ENCODE measurements around the gene IL20. TPM values are rescaled to one million over a fixed set of nuclear protein-coding genes. Genes with fewer than 3 reads are reported as not detected.
A peak's percentile ranks its signal among the peaks of the same experiment; 100 is the strongest.

The IL20 gene
- total RNA-seq, 2 experiments from 2014 or later, result not detected

GRCh38 chr1:206859082-206859521 lies 6.3 kb upstream of the IL20 start:
- H3K9me3 ChIP-seq (ENCODE audit: low read length), result no peaks in the 10 kb centered on the region
- ChIA-PET CTCF (ENCODE audit: unreplicated experiment) (no interaction called here), POLR2A (interaction anchor here (0.5 to 1.3 kb wide), 2 partner anchors 17 to 281 kb away, joined by 3 to 4 read pairs; no protein-coding TSS in a partner anchor)
- H3K27ac ChIP-seq (ENCODE audit: low read depth, low read length, poor library complexity, severe bottlenecking), result no peak overlapping the region
- H2AFZ ChIP-seq (ENCODE audit: low read length), result no peak overlapping the region; the same call in 1 of the 2 replicates
- no peaks in the 10 kb centered on the region for H3K9me2 ChIP-seq (ENCODE audit: insufficient read depth, low read length)
- H3K79me2 ChIP-seq (ENCODE audit: insufficient read depth, low read depth, low read length), result no peaks in the 10 kb centered on the region
- BruUV-seq (replicated peaks), result no TSS peak
- H4K20me1 ChIP-seq (ENCODE audit: insufficient read depth, low read length), result no peaks in the 10 kb centered on the region
- peak overlapping the region; percentile 35; the same call in 1 of the 2 replicates for H3K4me2 ChIP-seq (ENCODE audit: low read length)
- peak; percentile 7 for DNase-seq (ENCODE audit: low spot score)
- peaks cover 4% of the 10 kb centered on the region for H3K4me1 ChIP-seq (ENCODE audit: insufficient read depth, low read length, poor library complexity, severe bottlenecking)
- H3K4me3 ChIP-seq (ENCODE audit: low read depth, low read length, poor library complexity, severe bottlenecking), result no peak overlapping the region
- H3K36me3 ChIP-seq (ENCODE audit: insufficient read depth, low read length), result no peaks in the 10 kb centered on the region
- no peak for TF ChIP-seq EZH2phosphoT487 (IDR thresholded peaks at IDR 0.05; ENCODE audit: borderline replicate concordance, low read depth, low read length)
- no peak for TF ChIP-seq CTCF (conservative IDR thresholded peaks at IDR 0.05; ENCODE audit: low read length)
- intact Hi-C loops (cut with micrococcal nuclease; ENCODE audit: unreplicated experiment), result no loop called here

- no peak for DNase-seq (ENCODE audit: low spot score)
- ChIA-PET CTCF (ENCODE audit: unreplicated experiment) (no interaction called here), POLR2A (interaction anchor here (1.3 kb wide), 1 partner anchor 18 kb away, joined by 4 read pairs; no protein-coding TSS in a partner anchor)
- peaks cover 4% of the 10 kb centered on the region for H3K4me1 ChIP-seq (ENCODE audit: insufficient read depth, low read length, poor library complexity, severe bottlenecking)
- TF ChIP-seq CTCF (conservative IDR thresholded peaks at IDR 0.05; ENCODE audit: low read length) (no peak), EZH2phosphoT487 (IDR thresholded peaks at IDR 0.05; ENCODE audit: borderline replicate concordance, low read depth, low read length) (no peak)
- no peaks in the 10 kb centered on the region for H4K20me1 ChIP-seq (ENCODE audit: insufficient read depth, low read length)
- BruUV-seq (replicated peaks), result no TSS peak
- H3K27ac ChIP-seq (ENCODE audit: low read depth, low read length, poor library complexity, severe bottlenecking), result no peak overlapping the region
- intact Hi-C loops (cut with micrococcal nuclease; ENCODE audit: unreplicated experiment), result no loop called here
- no peaks in the 10 kb centered on the region for H3K36me3 ChIP-seq (ENCODE audit: insufficient read depth, low read length)
- no peaks in the 10 kb centered on the region for H3K9me3 ChIP-seq (ENCODE audit: low read length)
- no peak overlapping the region for H3K4me2 ChIP-seq (ENCODE audit: low read length)
- H2AFZ ChIP-seq (ENCODE audit: low read length), result no peak overlapping the region
- H3K79me2 ChIP-seq (ENCODE audit: insufficient read depth, low read depth, low read length), result no peaks in the 10 kb centered on the region
- H3K4me3 ChIP-seq (ENCODE audit: low read depth, low read length, poor library complexity, severe bottlenecking), result no peak overlapping the region
- H3K9me2 ChIP-seq (ENCODE audit: insufficient read depth, low read length), result no peaks in the 10 kb centered on the region
Measured at GRCh38 chr1:206860165-206860564, 5.3 kb upstream of the IL20 start.

DNA sequence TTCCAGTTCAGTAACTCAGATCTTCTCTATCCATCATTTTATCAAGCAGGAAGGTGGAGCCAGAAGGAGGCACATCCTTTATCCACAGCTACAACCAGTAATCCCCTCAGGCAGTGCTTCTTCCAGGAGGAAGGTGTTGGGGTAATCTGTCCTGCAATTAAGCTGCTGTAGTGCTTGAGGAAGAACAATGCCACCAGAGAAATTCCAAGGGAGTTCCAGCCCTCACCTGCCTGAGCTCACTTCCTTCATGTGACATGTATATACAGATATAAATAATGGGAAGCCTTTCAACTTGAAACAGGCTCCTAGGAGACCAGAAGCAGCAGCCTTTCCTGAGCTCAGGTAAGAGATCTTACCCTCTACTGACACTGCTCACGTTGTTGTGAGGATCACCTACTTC lies 2.2 kb upstream of the IL20 start:
- Histone ChIP-seq H3K27ac (ENCODE audit: low read depth, low read length, poor library complexity, severe bottlenecking) (no peak overlapping the region), H3K9me2 (ENCODE audit: insufficient read depth, low read length) (no peaks in the 10 kb centered on the region), H2AFZ (ENCODE audit: low read length) (no peak overlapping the region), H3K79me2 (ENCODE audit: insufficient read depth, low read depth, low read length) (no peaks in the 10 kb centered on the region), H3K4me3 (ENCODE audit: low read depth, low read length, poor library complexity, severe bottlenecking) (no peak overlapping the region), H3K4me1 (ENCODE audit: insufficient read depth, low read length, poor library complexity, severe bottlenecking) (peaks cover 4% of the 10 kb centered on the region), H3K9me3 (ENCODE audit: low read length) (no peaks in the 10 kb centered on the region), H4K20me1 (ENCODE audit: insufficient read depth, low read length) (no peaks in the 10 kb centered on the region), H3K4me2 (ENCODE audit: low read length) (no peak overlapping the region), H3K36me3 (ENCODE audit: insufficient read depth, low read length) (no peaks in the 10 kb centered on the region)
- BruUV-seq (replicated peaks), result no TSS peak
- POLR2A ChIA-PET, result no interaction called here
- intact Hi-C loops (cut with micrococcal nuclease; ENCODE audit: unreplicated experiment), result no loop called here
- CTCF ChIA-PET (ENCODE audit: unreplicated experiment), result no interaction called here
- TF ChIP-seq CTCF (conservative IDR thresholded peaks at IDR 0.05; ENCODE audit: low read length), result no peak
- TF ChIP-seq EZH2phosphoT487 (IDR thresholded peaks at IDR 0.05; ENCODE audit: borderline replicate concordance, low read depth, low read length), result no peak
- no peak for DNase-seq (ENCODE audit: low spot score)

Data from OCI-LY7 (cell line).